Mesothelial cell of epicardium (in vitro differentiated cells): Measurements from ENCODE around the gene TBP. TPM values are rescaled to one million over a fixed set of nuclear protein-coding genes. Genes with fewer than 3 reads are reported as not detected.

Source experiments
- DNase-seq, 2 experiments: peaks; one replicate each; pipeline ENCODE4 v3.0.0; 2021; ENCODE audit warnings: low spot score in 2 of 2; ENCODE audit not compliant: unreplicated experiment in 2 of 2
- H3K27ac Mint-ChIP-seq: 2 replicates; pipeline ENCODE4 v1.8.0; 2021; ENCODE audit warnings: mixed read lengths
- H3K27me3 Mint-ChIP-seq: 2 replicates; pipeline ENCODE4 v1.8.0; 2021; ENCODE audit warnings: low read depth, mixed read lengths
- H3K36me3 Mint-ChIP-seq: 2 replicates; pipeline ENCODE4 v1.8.0; 2021; ENCODE audit warnings: mixed read lengths
- H3K4me1 Mint-ChIP-seq: 2 replicates; pipeline ENCODE4 v1.8.0; 2021; ENCODE audit warnings: mixed read lengths
- H3K4me3 Mint-ChIP-seq: 2 replicates; pipeline ENCODE4 v1.8.0; 2021; ENCODE audit warnings: mild to moderate bottlenecking, moderate library complexity, mixed read lengths
- H3K9me3 Mint-ChIP-seq: 2 replicates; pipeline ENCODE4 v1.8.0; 2021; ENCODE audit warnings: mixed read lengths
- CTCF ChIP-seq: fragments of 200-600 bp; sonication (generic); IDR thresholded peaks from one replicate; pipeline ENCODE4 v1.5.0; 2021; ENCODE audit warnings: antibody characterized with exemption; ENCODE audit not compliant: unreplicated experiment
- total RNA-seq: library from RNA; stranded (reverse); gene quantifications from 3 replicates; pipeline ENCODE4 v1.2.1, GENCODE V29; 2021

Gene TBP
- total RNA-seq, 1 donor from 2014 or later: 23.5 TPM

GRCh38 chr6:170532867-170533488, 21.2 kb upstream of the TBP start:
- no peaks in the 10 kb centered on the region for H3K27me3 Mint-ChIP-seq
- no peak overlapping the region for H3K27ac Mint-ChIP-seq
- H3K36me3 Mint-ChIP-seq: peaks cover 21% of the 10 kb centered on the region
- TF ChIP-seq CTCF: no peak
- no peak overlapping the region for H3K4me3 Mint-ChIP-seq
- H3K4me1 Mint-ChIP-seq: peaks cover 5% of the 10 kb centered on the region
- no peaks in the 10 kb centered on the region for H3K9me3 Mint-ChIP-seq
- DNase-seq: no peak

- Mint-ChIP-seq H3K4me1 (peaks cover 5% of the 10 kb centered on the region), H3K27ac (no peak overlapping the region), H3K27me3 (no peaks in the 10 kb centered on the region), H3K9me3 (no peaks in the 10 kb centered on the region), H3K4me3 (no peak overlapping the region), H3K36me3 (peaks cover 24% of the 10 kb centered on the region)
- TF ChIP-seq CTCF: no peak
- no peak for DNase-seq
These were observed 20.4 kb upstream of the TBP start for GRCh38 chr6:170533792-170534191.

DNA sequence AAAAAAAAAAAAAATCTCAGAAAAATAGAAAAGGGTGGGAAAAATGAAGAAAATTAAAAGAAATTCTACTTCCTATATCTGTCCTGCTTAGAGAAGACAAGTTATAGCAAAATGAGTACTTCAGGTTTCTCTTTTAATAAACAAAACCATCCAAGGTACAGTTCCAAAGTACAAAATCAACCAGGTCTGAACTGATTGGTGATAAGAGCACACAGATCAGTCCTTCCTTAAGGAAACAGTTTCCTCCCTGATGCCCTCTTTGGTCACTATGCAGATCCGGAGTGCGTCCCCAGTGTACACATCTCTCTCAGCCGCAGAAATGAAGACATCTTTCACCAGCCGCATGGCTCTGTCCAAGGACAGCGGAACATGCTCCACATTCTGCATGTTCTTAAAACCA, 19.2 kb upstream of the TBP start:
- DNase-seq: no peak
- Mint-ChIP-seq H3K9me3 (no peaks in the 10 kb centered on the region), H3K4me1 (peaks cover 5% of the 10 kb centered on the region), H3K4me3 (no peak overlapping the region), H3K27me3 (no peaks in the 10 kb centered on the region), H3K27ac (no peak overlapping the region), H3K36me3 (peaks cover 27% of the 10 kb centered on the region)
- TF ChIP-seq CTCF: no peak

- Mint-ChIP-seq H3K4me3 (no peak overlapping the region), H3K27ac (no peak overlapping the region), H3K27me3 (no peaks in the 10 kb centered on the region), H3K36me3 (peaks cover 40% of the 10 kb centered on the region), H3K9me3 (no peaks in the 10 kb centered on the region), H3K4me1 (peaks cover 5% of the 10 kb centered on the region)
- no peak for DNase-seq
- TF ChIP-seq CTCF: no peak
These were observed 17.5 kb upstream of the TBP start for GRCh38 chr6:170536671-170537070.

DNA sequence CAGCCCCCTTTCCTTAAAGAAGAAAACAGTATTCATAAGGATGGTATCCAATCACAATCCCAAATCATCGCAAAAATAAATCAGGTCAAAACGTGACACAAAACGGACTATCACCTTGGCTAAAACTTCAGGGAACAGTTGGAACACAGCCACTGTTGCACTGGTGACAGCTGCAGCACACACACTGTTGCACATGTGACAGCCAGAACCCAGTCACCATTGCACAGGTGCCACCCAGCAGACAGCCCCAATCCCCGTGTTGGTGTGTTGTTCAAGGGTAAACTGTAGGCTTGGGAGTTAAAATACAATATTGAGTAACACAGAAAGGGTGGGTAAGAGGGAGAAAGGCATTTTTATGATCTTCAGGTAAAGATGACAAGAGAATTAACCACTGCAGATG, 16.8 kb upstream of the TBP start:
- Mint-ChIP-seq H3K9me3 (no peaks in the 10 kb centered on the region), H3K4me3 (no peak overlapping the region), H3K4me1 (peaks cover 5% of the 10 kb centered on the region), H3K27me3 (no peaks in the 10 kb centered on the region), H3K36me3 (peaks cover 43% of the 10 kb centered on the region), H3K27ac (no peak overlapping the region)
- TF ChIP-seq CTCF: no peak
- no peak for DNase-seq
